Body of pancreas (tissue), 4 donors: ENCODE data around the gene C1R. TPM values are rescaled to one million over a fixed set of nuclear protein-coding genes. Genes with fewer than 3 reads are reported as not detected.

Experiments used
- ATAC-seq: fragments of 150-250 bp; one replicate; pipeline ENCODE4 v1.9.1; 2016
- DNase-seq, 4 donors: peaks; one replicate each; pipeline ENCODE4 v3.0.0-alpha.2; 2019
- H3K27ac ChIP-seq, 4 donors: fragments of 200-600 bp; sonication (generic); 1 replicate in 3 of 4; 2 replicates in 1 of 4; pipeline versions ENCODE4 v1.5.1 to v1.6.1; 2016 to 2019; ENCODE audit warnings: mild to moderate bottlenecking in 1 of 4, mixed read lengths in 1 of 4, moderate library complexity in 1 of 4
- H3K27me3 ChIP-seq, 2 donors: fragments of 200-600 bp; sonication (generic); one replicate each; pipeline ENCODE4 v1.6.0; 2016; ENCODE audit warnings: mild to moderate bottlenecking in 1 of 2
- H3K36me3 ChIP-seq, 2 donors: fragments of 200-600 bp; sonication (generic); replicated peaks in 1 of 2; 2 replicates each; pipeline ENCODE4 v1.5.1; 2016; ENCODE audit warnings: low read depth in 2 of 2; ENCODE audit not compliant: insufficient read depth in 1 of 2
- H3K4me1 ChIP-seq: fragments of 200-600 bp; sonication (generic); one replicate; pipeline ENCODE4 v1.6.0; 2016
- H3K4me3 ChIP-seq, 2 donors: fragments of 200-600 bp; sonication (generic); 1 replicate in 1 of 2; 2 replicates in 1 of 2; pipeline ENCODE4 v1.5.1; 2016 to 2019
- H3K9me3 ChIP-seq, 3 donors: fragments of 200-600 bp; sonication (generic); 1 replicate in 2 of 3; 2 replicates in 1 of 3; pipeline ENCODE4 v1.5.1; 2016
- CTCF ChIP-seq, 7 experiments: fragments of 450-650 bp in 4 of 7; fragments of 200-600 bp in 3 of 7; sonication (generic) in 3 of 7; IDR thresholded peaks; one replicate each; pipeline ENCODE4 v1.5.1; 2016 to 2019; ENCODE audit warnings: antibody characterized with exemption in 7 of 7
- POLR2A ChIP-seq, 3 donors: fragments of 450-650 bp; IDR thresholded peaks; one replicate each; pipeline ENCODE4 v1.6.1; 2016; ENCODE audit warnings: antibody characterized with exemption in 3 of 3, mild to moderate bottlenecking in 2 of 3
- WGBS, 2 donors: methylation state at CpG; one replicate each; pipeline ENCODE4 v1.1.5; 2017; 5-methylcytosine and 5-hydroxymethylcytosine counted together
- intact Hi-C: fragments of 100-400 bp; cut with DNase I; formaldehyde crosslinking; loops from one replicate; pipeline ENCODE4 v1.15.1; 2023
- total RNA-seq, 2 donors: library from RNA; depleted of rRNA; stranded (reverse); fragments of >200 nt; gene quantifications; one replicate each; pipeline ENCODE4 v1.1.0, GENCODE V29; 2016

Gene C1R
- total RNA-seq, 2 donors from 2014 or later, result 113 to 133 TPM

GRCh38 chr12:7076493-7076892, 15.8 kb downstream of the C1R start:
- TF ChIP-seq POLR2A (IDR thresholded peaks at IDR 0.05), result no peak
- no peak for TF ChIP-seq CTCF (IDR thresholded peaks at IDR 0.05)

GRCh38 chr12:7075939-7076338, 16.3 kb downstream of the C1R start:
- intact Hi-C loops, result no loop called here
- ATAC-seq (no peak), DNase-seq (no peak)
- no peak overlapping the region for H3K4me3 ChIP-seq
- H3K36me3 ChIP-seq, result no peaks in the 10 kb centered on the region
- H3K27ac ChIP-seq, result no peak overlapping the region
- H3K4me1 ChIP-seq, result peaks cover 5% of the 10 kb centered on the region
- no peaks in the 10 kb centered on the region for H3K27me3 ChIP-seq
- 49 to 53% methylated on average over 3 of the region's 3 CpGs for WGBS, 2 donors
- no peaks in the 10 kb centered on the region for H3K9me3 ChIP-seq
- no peak for TF ChIP-seq CTCF (IDR thresholded peaks at IDR 0.05)
- TF ChIP-seq POLR2A (IDR thresholded peaks at IDR 0.05), result no peak

More at GRCh38 chr12:7076493-7076892, 15.8 kb downstream of the C1R start:
- no peak for ATAC-seq
- Histone ChIP-seq H3K4me3 (no peak overlapping the region), H3K27me3 (no peaks in the 10 kb centered on the region), H3K36me3 (no peaks in the 10 kb centered on the region), H3K4me1 (peaks cover 5% of the 10 kb centered on the region), H3K27ac (no peak overlapping the region), H3K9me3 (no peaks in the 10 kb centered on the region)
- WGBS, 2 donors, result 76 to 89% methylated on average over 3 to 4 of the region's 4 CpGs
- DNase-seq, result no peak
- intact Hi-C loops, result no loop called here

- no peak for ATAC-seq
- WGBS, 2 donors, result 65 to 84% methylated on average over 3 of the region's 3 CpGs
- Histone ChIP-seq H3K36me3 (no peaks in the 10 kb centered on the region), H3K4me1 (peaks cover 5% of the 10 kb centered on the region), H3K9me3 (no peaks in the 10 kb centered on the region), H3K4me3 (no peak overlapping the region), H3K27me3 (no peaks in the 10 kb centered on the region), H3K27ac (no peak overlapping the region)
- DNase-seq, result no peak
- TF ChIP-seq CTCF (IDR thresholded peaks at IDR 0.05) (no peak), POLR2A (IDR thresholded peaks at IDR 0.05) (no peak)
- intact Hi-C loops, result no loop called here
Observed at GRCh38 chr12:7075518-7075917, 16.7 kb downstream of the C1R start.

- H3K9me3 ChIP-seq, result no peaks in the 10 kb centered on the region
- H3K4me1 ChIP-seq, result peaks cover 11% of the 10 kb centered on the region
- no peaks in the 10 kb centered on the region for H3K27me3 ChIP-seq
- ATAC-seq (no peak), DNase-seq (no peak)
- WGBS, 2 donors, result 11 to 29% methylated on average over 1 of the region's 1 CpG
- H3K27ac ChIP-seq, result no peak overlapping the region
- no peaks in the 10 kb centered on the region for H3K36me3 ChIP-seq
- no peak overlapping the region for H3K4me3 ChIP-seq
- TF ChIP-seq CTCF (IDR thresholded peaks at IDR 0.05) (no peak), POLR2A (IDR thresholded peaks at IDR 0.05) (no peak)
- intact Hi-C loops, result no loop called here
Observed at GRCh38 chr12:7073946-7074345, 18.3 kb downstream of the C1R start.

GRCh38 chr12:7072554-7072953, 19.7 kb downstream of the C1R start:
- 72 to 77% methylated on average over 6 of the region's 6 CpGs for WGBS, 2 donors
- no peaks in the 10 kb centered on the region for H3K36me3 ChIP-seq
- ATAC-seq, result no peak
- no peak overlapping the region for H3K4me3 ChIP-seq
- intact Hi-C loops, result no loop called here
- no peaks in the 10 kb centered on the region for H3K27me3 ChIP-seq
- TF ChIP-seq CTCF (IDR thresholded peaks at IDR 0.05) (no peak), POLR2A (IDR thresholded peaks at IDR 0.05) (no peak)
- no peak overlapping the region for H3K27ac ChIP-seq
- DNase-seq, result no peak
- H3K4me1 ChIP-seq, result peaks cover 23% of the 10 kb centered on the region
- H3K9me3 ChIP-seq, result no peaks in the 10 kb centered on the region
